Upper lobe of right lung (tissue), 1 donor: Measurements from ENCODE around the gene CHST11. TPM values are rescaled to one million over a fixed set of nuclear protein-coding genes. Genes with fewer than 3 reads are reported as not detected.

Experiments used
- ATAC-seq: fragments of 200-7000 bp; cut with Tn5 transposase; one replicate; pipeline ENCODE4 v1.9.1; 2020; ENCODE audit warnings: mild to moderate bottlenecking, moderate library complexity
- DNase-seq: peaks from one replicate; pipeline ENCODE4 v3.0.0-alpha.2; 2020
- H3K27ac ChIP-seq: fragments of 200-600 bp; one replicate; pipeline ENCODE4 v1.8.0; 2022
- H3K27me3 ChIP-seq: fragments of 200-600 bp; one replicate; pipeline ENCODE4 v1.8.0; 2022; ENCODE audit warnings: mild to moderate bottlenecking
- H3K36me3 ChIP-seq: fragments of 200-600 bp; one replicate; pipeline ENCODE4 v1.8.0; 2022
- H3K4me1 ChIP-seq: fragments of 200-600 bp; one replicate; pipeline ENCODE4 v1.8.0; 2022
- H3K4me3 ChIP-seq: fragments of 200-600 bp; one replicate; pipeline ENCODE4 v1.8.0; 2022; ENCODE audit warnings: mild to moderate bottlenecking
- H3K9me3 ChIP-seq: fragments of 200-600 bp; one replicate; pipeline ENCODE4 v1.8.0; 2022
- CTCF ChIP-seq: fragments of 200-600 bp; IDR thresholded peaks from one replicate; pipeline ENCODE4 v1.8.0; 2022; ENCODE audit warnings: antibody characterized with exemption
- intact Hi-C: fragments of 100-400 bp; cut with DNase I; formaldehyde crosslinking; loops from one replicate; pipeline ENCODE4 v1.11.0; 2022
- total RNA-seq: library from RNA; stranded (reverse); fragmentation: NEBNext Ultra II Directional; extraction: Animal tissue kit (Norgen Biotek cat#: 25700); gene quantifications from one replicate; pipeline ENCODE4 v1.2.1, GENCODE V29; 2021
- donor health status: DM: no; HTN: yes; CAD: no; lungs with severe emphysema.

CHST11 gene
- total RNA-seq, 1 donor from 2014 or later: 56.6 TPM

GRCh38 chr12:104486943-104487819, 30.4 kb downstream of the CHST11 start:
- Histone ChIP-seq H3K4me1 (peaks cover 34% of the 10 kb centered on the region), H3K27ac (peak overlapping the region; percentile 8)
- ATAC-seq: no peak

GRCh38 chr12:104488374-104488773, 31.6 kb downstream of the CHST11 start:
- no peak overlapping the region for H3K27ac ChIP-seq
- peaks cover 36% of the 10 kb centered on the region for H3K4me1 ChIP-seq
- no peaks in the 10 kb centered on the region for H3K36me3 ChIP-seq
- H3K9me3 ChIP-seq: no peaks in the 10 kb centered on the region
- intact Hi-C loops: no loop called here
- H3K4me3 ChIP-seq: no peak overlapping the region
- no peak for TF ChIP-seq CTCF
- ATAC-seq: no peak
- DNase-seq: no peak
- no peaks in the 10 kb centered on the region for H3K27me3 ChIP-seq

More at GRCh38 chr12:104486943-104487819, 30.4 kb downstream of the CHST11 start:
- no peak for DNase-seq
- no peaks in the 10 kb centered on the region for H3K36me3 ChIP-seq
- no peaks in the 10 kb centered on the region for H3K27me3 ChIP-seq
- intact Hi-C loops: no loop called here
- H3K4me3 ChIP-seq: no peak overlapping the region
- H3K9me3 ChIP-seq: no peaks in the 10 kb centered on the region
- no peak for TF ChIP-seq CTCF

GRCh38 chr12:104490186-104490585, 33.4 kb downstream of the CHST11 start:
- peak; percentile 31 for ATAC-seq
- no peak overlapping the region for H3K4me3 ChIP-seq
- intact Hi-C loops: no loop called here

GRCh38 chr12:104490850-104491249, 34.1 kb downstream of the CHST11 start:
- intact Hi-C loops: no loop called here
- H3K4me3 ChIP-seq: no peak overlapping the region
- no peak for ATAC-seq
- no peak for DNase-seq
- no peak for TF ChIP-seq CTCF
- H3K4me1 ChIP-seq: peaks cover 51% of the 10 kb centered on the region
- H3K27ac ChIP-seq: no peak overlapping the region
- no peaks in the 10 kb centered on the region for H3K27me3 ChIP-seq
- no peaks in the 10 kb centered on the region for H3K36me3 ChIP-seq
- H3K9me3 ChIP-seq: no peaks in the 10 kb centered on the region

More at GRCh38 chr12:104490186-104490585, 33.4 kb downstream of the CHST11 start:
- no peak overlapping the region for H3K27ac ChIP-seq
- no peaks in the 10 kb centered on the region for H3K27me3 ChIP-seq
- no peak for DNase-seq
- no peaks in the 10 kb centered on the region for H3K9me3 ChIP-seq
- no peaks in the 10 kb centered on the region for H3K36me3 ChIP-seq
- H3K4me1 ChIP-seq: peaks cover 47% of the 10 kb centered on the region
- TF ChIP-seq CTCF: no peak

- no peak overlapping the region for H3K4me3 ChIP-seq
- H3K4me1 ChIP-seq: peaks cover 35% of the 10 kb centered on the region
- intact Hi-C loops: no loop called here
- H3K27ac ChIP-seq: peak overlapping the region; percentile 73
- H3K36me3 ChIP-seq: no peaks in the 10 kb centered on the region
- ATAC-seq (peak; percentile 35), DNase-seq (no peak)
- H3K9me3 ChIP-seq: no peaks in the 10 kb centered on the region
- no peaks in the 10 kb centered on the region for H3K27me3 ChIP-seq
- no peak for TF ChIP-seq CTCF
Observed at GRCh38 chr12:104493496-104493895, 36.7 kb downstream of the CHST11 start.
